Body of pancreas (tissue), 4 donors: ENCODE measurements around the gene MYORG.

ENCODE experiments used
- POLR2A ChIP-seq, 3 donors: fragments of 450-650 bp; IDR thresholded peaks; one replicate each; pipeline ENCODE4 v1.6.1; 2016; ENCODE audit warnings: antibody characterized with exemption in 3 of 3, mild to moderate bottlenecking in 2 of 3
- TF ChIP-seq, protein P1 (sequence below), 7 experiments: fragments of 450-650 bp in 4 of 7; fragments of 200-600 bp in 3 of 7; sonication (generic) in 3 of 7; IDR thresholded peaks; one replicate each; pipeline ENCODE4 v1.5.1; 2016 to 2019; ENCODE audit warnings: antibody characterized with exemption in 7 of 7

DNA sequence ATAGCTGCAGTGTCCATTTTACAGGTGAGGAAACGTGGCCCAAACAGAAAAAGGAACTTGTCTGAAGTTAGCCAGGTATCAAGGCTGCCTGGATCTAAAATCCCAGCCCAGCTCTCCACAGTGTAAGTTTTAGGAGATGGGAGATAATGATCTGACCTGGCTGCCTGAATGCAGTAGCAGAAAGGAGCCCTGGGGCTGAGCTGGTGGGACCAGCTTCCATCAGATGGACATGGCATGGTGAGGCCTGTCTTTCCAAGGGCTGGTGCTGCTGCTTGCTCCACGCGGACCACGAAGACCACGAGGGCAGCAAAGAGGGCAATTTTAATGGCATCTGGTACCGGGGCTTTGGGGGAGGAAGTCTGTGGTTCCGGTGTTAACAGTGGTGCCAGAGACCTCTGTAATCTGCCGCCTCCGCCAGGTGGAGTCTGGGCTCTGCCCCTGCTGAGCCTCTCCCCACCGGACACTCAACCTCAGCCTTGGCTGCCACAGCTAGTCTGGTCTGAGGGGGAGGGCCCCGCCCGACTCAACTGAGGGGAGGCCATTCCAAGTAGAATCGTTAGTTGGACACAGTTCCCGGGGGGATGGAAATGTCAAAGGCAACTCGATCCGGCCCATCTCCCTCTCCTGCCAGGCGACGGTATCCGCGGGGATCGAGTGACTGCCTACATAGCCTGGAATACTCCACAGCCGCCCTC, 650 bp downstream of the MYORG start:
- TF ChIP-seq, protein P1, sequence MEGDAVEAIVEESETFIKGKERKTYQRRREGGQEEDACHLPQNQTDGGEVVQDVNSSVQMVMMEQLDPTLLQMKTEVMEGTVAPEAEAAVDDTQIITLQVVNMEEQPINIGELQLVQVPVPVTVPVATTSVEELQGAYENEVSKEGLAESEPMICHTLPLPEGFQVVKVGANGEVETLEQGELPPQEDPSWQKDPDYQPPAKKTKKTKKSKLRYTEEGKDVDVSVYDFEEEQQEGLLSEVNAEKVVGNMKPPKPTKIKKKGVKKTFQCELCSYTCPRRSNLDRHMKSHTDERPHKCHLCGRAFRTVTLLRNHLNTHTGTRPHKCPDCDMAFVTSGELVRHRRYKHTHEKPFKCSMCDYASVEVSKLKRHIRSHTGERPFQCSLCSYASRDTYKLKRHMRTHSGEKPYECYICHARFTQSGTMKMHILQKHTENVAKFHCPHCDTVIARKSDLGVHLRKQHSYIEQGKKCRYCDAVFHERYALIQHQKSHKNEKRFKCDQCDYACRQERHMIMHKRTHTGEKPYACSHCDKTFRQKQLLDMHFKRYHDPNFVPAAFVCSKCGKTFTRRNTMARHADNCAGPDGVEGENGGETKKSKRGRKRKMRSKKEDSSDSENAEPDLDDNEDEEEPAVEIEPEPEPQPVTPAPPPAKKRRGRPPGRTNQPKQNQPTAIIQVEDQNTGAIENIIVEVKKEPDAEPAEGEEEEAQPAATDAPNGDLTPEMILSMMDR (IDR thresholded peaks at IDR 0.05), result peak in 5 of 7 experiments; percentile 10 to 48 (median 41)
- TF ChIP-seq POLR2A (IDR thresholded peaks at IDR 0.05), result no peak
